Right kidney (tissue), 9 donors: ENCODE results near the gene ITGAE.
"Not testable (repeated sequence)": the region's sequence is repeated elsewhere in the genome, so short reads cannot be mapped to it uniquely, and the experiment has no call there.

Experiments used
- DNase-seq: peaks from one replicate; pipeline ENCODE4 v3.0.0-alpha.2; 2016
- long read RNA-seq, 8 donors: transcript quantifications; one replicate each; lab custom pipeline, GENCODE V29; 2026

The ITGAE gene
- long read RNA-seq, donor 1, transcript ITGAE-207 (4 exons, 672 nt) = major isoform, 42 of 76 reads
- long read RNA-seq, donor 1, partial matches to known transcripts = 25 of 76 reads
- long read RNA-seq, donor 1, other reads (novel, unspliced or antisense) = 0 of 76 reads
- long read RNA-seq, donor 2, transcript ITGAE-207 (4 exons, 672 nt) = major isoform, 31 of 45 reads
- long read RNA-seq, donor 2, partial matches to known transcripts = 9 of 45 reads
- long read RNA-seq, donor 2, other reads (novel, unspliced or antisense) = 0 of 45 reads
- long read RNA-seq, donor 3, transcript ITGAE-207 (4 exons, 672 nt) = major isoform, 12 of 18 reads
- long read RNA-seq, donor 3, partial matches to known transcripts = 0 of 18 reads
- long read RNA-seq, donor 3, other reads (novel, unspliced or antisense) = 0 of 18 reads
- long read RNA-seq, donor 4, transcript ITGAE-207 (4 exons, 672 nt) = major isoform, 30 of 45 reads
- long read RNA-seq, donor 4, partial matches to known transcripts = 10 of 45 reads
- long read RNA-seq, donor 4, other reads (novel, unspliced or antisense) = 0 of 45 reads
- long read RNA-seq, donor 5, transcript ITGAE-207 (4 exons, 672 nt) = major isoform, 31 of 38 reads
- long read RNA-seq, donor 5, partial matches to known transcripts = 0 of 38 reads
- long read RNA-seq, donor 5, other reads (novel, unspliced or antisense) = 0 of 38 reads
- long read RNA-seq, donor 6, transcript ITGAE-208 (3 exons, 731 nt) = minor isoform, 5 of 52 reads
- long read RNA-seq, donor 6, transcript ITGAE-207 (4 exons, 672 nt) = major isoform, 25 of 52 reads
- long read RNA-seq, donor 6, partial matches to known transcripts = 16 of 52 reads
- long read RNA-seq, donor 6, other reads (novel, unspliced or antisense) = 0 of 52 reads
- long read RNA-seq, donor 7 = 0 reads
- long read RNA-seq, donor 8, transcript ITGAE-207 (4 exons, 672 nt) = major isoform, 39 of 51 reads
- long read RNA-seq, donor 8, partial matches to known transcripts = 9 of 51 reads
- long read RNA-seq, donor 8, other reads (novel, unspliced or antisense) = 0 of 51 reads

- no peak for DNase-seq
These were observed at the start of gene ITGAE for GRCh38 chr17:3800362-3801271. Gene ITGAE, minus strand, starts transcription at chr17:3801188. Its CDS starts 44 bp downstream, at chr17:3801144.

- no peak for DNase-seq
These were observed 47.3 kb upstream of the ITGAE start for GRCh38 chr17:3848229-3848835.

- no peak for DNase-seq
These were observed 46.2 kb upstream of the ITGAE start for GRCh38 chr17:3847165-3847670.

- DNase-seq = no peak
These were observed 45.6 kb upstream of the ITGAE start for GRCh38 chr17:3846437-3847164.

GRCh38 chr17:3845621-3846436 lies 44.8 kb upstream of the ITGAE start, which contains the start of gene NCBP3:
Gene NCBP3, minus strand, starts transcription at chr17:3846246. Its CDS starts 23 bp downstream, at chr17:3846223.
- peak; percentile 93 for DNase-seq

GRCh38 chr17:3845291-3845620 lies 44.3 kb upstream of the ITGAE start:
- no peak for DNase-seq

- DNase-seq = not testable (repeated sequence)
These were observed 43.6 kb upstream of the ITGAE start for GRCh38 chr17:3844556-3844955.

- DNase-seq = no peak
These were observed 43.0 kb upstream of the ITGAE start for GRCh38 chr17:3843935-3844516.

GRCh38 chr17:3838206-3838605 lies 37.2 kb upstream of the ITGAE start:
- no peak for DNase-seq

GRCh38 chr17:3836551-3836950 lies 35.6 kb upstream of the ITGAE start:
- DNase-seq = no peak

- DNase-seq = no peak
These were observed 34.6 kb upstream of the ITGAE start for GRCh38 chr17:3835410-3836229.

GRCh38 chr17:3834811-3835210 lies 33.8 kb upstream of the ITGAE start:
- DNase-seq = no peak

- DNase-seq = no peak
These were observed 27.9 kb upstream of the ITGAE start for GRCh38 chr17:3828852-3829232.

- DNase-seq = no peak
These were observed 27.3 kb upstream of the ITGAE start for GRCh38 chr17:3828151-3828851.

GRCh38 chr17:3827124-3827773 lies 26.3 kb upstream of the ITGAE start:
- no peak for DNase-seq

- no peak for DNase-seq
These were observed 25.2 kb upstream of the ITGAE start for GRCh38 chr17:3826191-3826590.

GRCh38 chr17:3821101-3821500 lies 20.1 kb upstream of the ITGAE start:
- no peak for DNase-seq
